H9 (cell line): Measurements from ENCODE around the gene WASF3. TPM values are rescaled to one million over a fixed set of nuclear protein-coding genes. Genes with fewer than 3 reads are reported as not detected.

Source experiments
- DNase-seq: peaks from one replicate; pipeline ENCODE4 v3.0.0-alpha.2; 2017
- H2AFZ ChIP-seq: one replicate; pipeline ENCODE4 v1.6.1; 2013; ENCODE audit warnings: mild to moderate bottlenecking, low read length, control low read depth, moderate library complexity
- H2AK5ac ChIP-seq: 2 replicates; pipeline ENCODE4 v1.6.1; 2013; ENCODE audit warnings: low read length, control low read depth, mixed read lengths; ENCODE audit not compliant: insufficient read length
- H2BK120ac ChIP-seq: one replicate; pipeline ENCODE4 v1.6.1; 2013; ENCODE audit warnings: low read depth, mild to moderate bottlenecking, low read length, control low read depth, inconsistent platforms; ENCODE audit not compliant: poor library complexity, severe bottlenecking
- H2BK12ac ChIP-seq: 2 replicates; pipeline ENCODE4 v1.6.1; 2013; ENCODE audit warnings: low read length, control low read depth, mixed read lengths, low read depth; ENCODE audit not compliant: insufficient read length
- H2BK15ac ChIP-seq: 2 replicates; pipeline ENCODE4 v1.6.1; 2013; ENCODE audit warnings: low read depth, low read length, control low read depth
- H2BK20ac ChIP-seq: one replicate; pipeline ENCODE4 v1.6.1; 2013; ENCODE audit warnings: low read depth, mild to moderate bottlenecking, low read length, control low read depth, inconsistent platforms; ENCODE audit not compliant: poor library complexity, severe bottlenecking
- H2BK5ac ChIP-seq: 2 replicates; pipeline ENCODE4 v1.6.1; 2013; ENCODE audit warnings: low read length, control low read depth, mixed read lengths; ENCODE audit not compliant: insufficient read length
- H3K14ac ChIP-seq: 2 replicates; pipeline ENCODE4 v1.6.1; 2013; ENCODE audit warnings: low read length, control low read depth; ENCODE audit not compliant: insufficient read depth
- H3K18ac ChIP-seq: 2 replicates; pipeline ENCODE4 v1.6.1; 2013; ENCODE audit warnings: low read depth, mild to moderate bottlenecking, mixed read lengths, low read length, control low read depth; ENCODE audit not compliant: insufficient read length
- H3K23ac ChIP-seq: 2 replicates; pipeline ENCODE4 v1.6.1; 2013; ENCODE audit warnings: low read length, control low read depth, mixed read lengths, low read depth; ENCODE audit not compliant: insufficient read length
- H3K23me2 ChIP-seq: 2 replicates; pipeline ENCODE4 v1.6.1; 2013; ENCODE audit warnings: low read depth, mild to moderate bottlenecking, mixed read lengths, low read length, control low read depth; ENCODE audit not compliant: insufficient read length, poor library complexity, severe bottlenecking
- H3K27ac ChIP-seq: 2 replicates; pipeline ENCODE4 v1.5.1; 2013; ENCODE audit warnings: low read length, control low read depth, mixed read lengths, low read depth; ENCODE audit not compliant: insufficient read length
- H3K27me3 ChIP-seq: 2 replicates; pipeline ENCODE4 v1.6.1; 2013; ENCODE audit warnings: low read length, control low read depth, inconsistent platforms; ENCODE audit not compliant: insufficient read depth
- H3K4ac ChIP-seq: 2 replicates; pipeline ENCODE4 v1.6.1; 2013; ENCODE audit warnings: low read depth, mild to moderate bottlenecking, control low read depth, inconsistent platforms, low read length, moderate library complexity
- H3K4me1 ChIP-seq: 2 replicates; pipeline ENCODE4 v1.6.1; 2013; ENCODE audit warnings: low read length, control low read depth, inconsistent platforms; ENCODE audit not compliant: insufficient read depth
- H3K4me2 ChIP-seq: 2 replicates; pipeline ENCODE4 v1.6.1; 2013; ENCODE audit warnings: low read length, control low read depth, mixed read lengths; ENCODE audit not compliant: insufficient read length, insufficient read depth
- H3K56ac ChIP-seq: 2 replicates; pipeline ENCODE4 v1.6.1; 2013; ENCODE audit warnings: low read depth, mild to moderate bottlenecking, mixed read lengths, low read length, control low read depth; ENCODE audit not compliant: insufficient read length
- H3K79me1 ChIP-seq: 2 replicates; pipeline ENCODE4 v1.6.1; 2013; ENCODE audit warnings: low read depth, mild to moderate bottlenecking, moderate library complexity, low read length, control low read depth, inconsistent platforms; ENCODE audit not compliant: insufficient read depth, poor library complexity, severe bottlenecking
- H3K79me2 ChIP-seq: 2 replicates; pipeline ENCODE4 v1.6.1; 2013; ENCODE audit warnings: low read length, control low read depth, inconsistent platforms; ENCODE audit not compliant: insufficient read depth
- H3K9ac ChIP-seq: 2 replicates; pipeline ENCODE4 v1.6.1; 2013; ENCODE audit warnings: low read length, control low read depth, mixed read lengths; ENCODE audit not compliant: insufficient read length; ENCODE audit errors: extremely low read depth
- H3K9me3 ChIP-seq: one replicate; pipeline ENCODE4 v1.6.1; 2013; ENCODE audit warnings: low read depth, low read length, inconsistent platforms; ENCODE audit not compliant: control insufficient read depth
- H3T11ph ChIP-seq: one replicate; pipeline ENCODE4 v1.6.1; 2013; ENCODE audit warnings: mild to moderate bottlenecking, low read length, control low read depth, inconsistent platforms
- H4K20me1 ChIP-seq: one replicate; pipeline ENCODE4 v1.6.1; 2013; ENCODE audit not compliant: control insufficient read depth, insufficient read length, insufficient read depth
- H4K5ac ChIP-seq: 2 replicates; pipeline ENCODE4 v1.6.1; 2013; ENCODE audit warnings: low read depth, mild to moderate bottlenecking, mixed read lengths, low read length, control low read depth; ENCODE audit not compliant: insufficient read length
- H4K8ac ChIP-seq: replicated peaks from 2 replicates; pipeline ENCODE4 v1.6.1; 2013; ENCODE audit warnings: low read length, control low read depth, mixed read lengths, low read depth; ENCODE audit not compliant: insufficient read length
- H4K91ac ChIP-seq: 2 replicates; pipeline ENCODE4 v1.6.1; 2013; ENCODE audit warnings: low read depth, mild to moderate bottlenecking, moderate library complexity, mixed read lengths, low read length, control low read depth; ENCODE audit not compliant: insufficient read length
- H3K27ac Mint-ChIP-seq, 3 experiments: 2 replicates in 2 of 3; 3 replicates in 1 of 3; pipeline ENCODE4 v1.8.0; 2020 to 2021; ENCODE audit warnings: mixed read lengths in 3 of 3, mild to moderate bottlenecking in 1 of 3, moderate library complexity in 1 of 3
- H3K27me3 Mint-ChIP-seq: 2 replicates; pipeline ENCODE4 v1.8.0; 2021; ENCODE audit warnings: low read depth, mild to moderate bottlenecking, moderate library complexity, mixed read lengths
- H3K36me3 Mint-ChIP-seq, 3 experiments: 2 replicates in 2 of 3; 3 replicates in 1 of 3; pipeline ENCODE4 v1.8.0; 2020 to 2021; ENCODE audit warnings: low read depth in 3 of 3, mixed read lengths in 3 of 3; ENCODE audit not compliant: insufficient read depth in 1 of 3
- H3K4me1 Mint-ChIP-seq, 2 experiments: 2 replicates each; pipeline ENCODE4 v1.8.0; 2020; ENCODE audit warnings: mixed read lengths in 2 of 2
- H3K4me3 Mint-ChIP-seq, 2 experiments: 2 replicates in 1 of 2; 3 replicates in 1 of 2; pipeline ENCODE4 v1.8.0; 2020 to 2021; ENCODE audit warnings: mild to moderate bottlenecking in 2 of 2, mixed read lengths in 2 of 2, moderate library complexity in 1 of 2
- H3K9me3 Mint-ChIP-seq, 2 experiments: 2 replicates in 1 of 2; 3 replicates in 1 of 2; pipeline ENCODE4 v1.8.0; 2020; ENCODE audit warnings: mild to moderate bottlenecking in 2 of 2, mixed read lengths in 2 of 2, moderate library complexity in 1 of 2
- WGBS: extraction: QIAGEN DNeasy Blood & Tissue Kit; methylation state at CpG from one replicate; pipeline ENCODE4 v1.1.7; 2013; ENCODE audit warnings: missing lambda C conversion rate, low lambda C conversion rate, mixed read lengths; ENCODE audit not compliant: insufficient read length; ENCODE audit errors: extremely low coverage; 5-methylcytosine and 5-hydroxymethylcytosine counted together
- total RNA-seq: library from RNA; stranded (reverse); gene quantifications from 2 replicates; pipeline ENCODE4 v1.2.1, GENCODE V29; 2021
- TF ChIP-seq, protein P1 (sequence below): fragments of 200-600 bp; sonication (generic); conservative IDR thresholded peaks from 3 replicates; pipeline ENCODE4 v1.8.0; 2021; ENCODE audit warnings: antibody characterized with exemption, mild to moderate bottlenecking

The WASF3 gene
- total RNA-seq, 1 experiment from 2014 or later = 22.2 TPM

DNA sequence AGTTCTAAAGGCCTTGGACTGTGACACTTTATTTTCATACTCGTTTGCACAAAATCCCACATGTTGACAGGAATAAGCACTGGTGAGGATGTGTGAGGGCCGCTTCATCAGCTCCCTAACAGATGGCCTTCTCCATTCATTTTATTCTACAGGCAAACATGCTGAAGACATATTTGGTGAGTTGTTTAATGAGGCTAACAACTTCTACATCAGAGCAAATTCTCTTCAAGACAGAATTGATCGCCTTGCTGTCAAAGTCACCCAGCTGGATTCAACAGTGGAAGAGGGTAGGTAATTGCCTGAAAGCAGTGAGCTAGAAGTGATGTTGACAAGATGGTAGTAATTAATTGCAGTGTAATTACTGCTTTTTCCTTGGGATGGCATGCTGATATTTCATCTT is 107.4 kb downstream of the WASF3 start:
- Histone ChIP-seq H3K4me1 (no peaks in the 10 kb centered on the region), H3K4me2 (no peak overlapping the region)
- H3K4me1 Mint-ChIP-seq = peaks cover 0 to 3% of the 10 kb centered on the region in 2 experiments; a peak in 1 of 4 replicates

More for the DNA sequence above, 107.4 kb downstream of the WASF3 start:
- H4K20me1 ChIP-seq = no peaks in the 10 kb centered on the region
- no peak overlapping the region for H3K27ac Mint-ChIP-seq
- no peaks in the 10 kb centered on the region for H3K79me1 ChIP-seq
- no peak overlapping the region for H2BK5ac ChIP-seq
- H3K18ac ChIP-seq = no peak overlapping the region
- H2AK5ac ChIP-seq = no peak overlapping the region
- H2BK12ac ChIP-seq = no peak overlapping the region
- H2BK15ac ChIP-seq = no peak overlapping the region
- H2BK120ac ChIP-seq = no peak overlapping the region
- H4K5ac ChIP-seq = no peak overlapping the region
- H4K8ac ChIP-seq = no peak overlapping the region
- H3K14ac ChIP-seq = no peak overlapping the region
- no CpG with 5 or more reads among the region's 3 CpGs for WGBS
- no peak for DNase-seq
- TF ChIP-seq, protein P1, sequence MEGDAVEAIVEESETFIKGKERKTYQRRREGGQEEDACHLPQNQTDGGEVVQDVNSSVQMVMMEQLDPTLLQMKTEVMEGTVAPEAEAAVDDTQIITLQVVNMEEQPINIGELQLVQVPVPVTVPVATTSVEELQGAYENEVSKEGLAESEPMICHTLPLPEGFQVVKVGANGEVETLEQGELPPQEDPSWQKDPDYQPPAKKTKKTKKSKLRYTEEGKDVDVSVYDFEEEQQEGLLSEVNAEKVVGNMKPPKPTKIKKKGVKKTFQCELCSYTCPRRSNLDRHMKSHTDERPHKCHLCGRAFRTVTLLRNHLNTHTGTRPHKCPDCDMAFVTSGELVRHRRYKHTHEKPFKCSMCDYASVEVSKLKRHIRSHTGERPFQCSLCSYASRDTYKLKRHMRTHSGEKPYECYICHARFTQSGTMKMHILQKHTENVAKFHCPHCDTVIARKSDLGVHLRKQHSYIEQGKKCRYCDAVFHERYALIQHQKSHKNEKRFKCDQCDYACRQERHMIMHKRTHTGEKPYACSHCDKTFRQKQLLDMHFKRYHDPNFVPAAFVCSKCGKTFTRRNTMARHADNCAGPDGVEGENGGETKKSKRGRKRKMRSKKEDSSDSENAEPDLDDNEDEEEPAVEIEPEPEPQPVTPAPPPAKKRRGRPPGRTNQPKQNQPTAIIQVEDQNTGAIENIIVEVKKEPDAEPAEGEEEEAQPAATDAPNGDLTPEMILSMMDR = no peak
- H3K4me3 Mint-ChIP-seq = no peak overlapping the region
- H3T11ph ChIP-seq = no peak overlapping the region
- no peaks in the 10 kb centered on the region for H3K27me3 ChIP-seq
- H2AFZ ChIP-seq = no peak overlapping the region
- H3K9me3 Mint-ChIP-seq = no peaks in the 10 kb centered on the region; a peak in 2 of 5 replicates
- no peak overlapping the region for H4K91ac ChIP-seq
- H3K56ac ChIP-seq = no peak overlapping the region
- H3K9ac ChIP-seq = no peak overlapping the region
- H3K23ac ChIP-seq = no peak overlapping the region
- no peak overlapping the region for H3K27ac ChIP-seq
- H3K9me3 ChIP-seq = no peaks in the 10 kb centered on the region
- peaks cover 1 to 6% (median 2%) of the 10 kb centered on the region in 3 experiments; a peak in 3 of 7 replicates for H3K36me3 Mint-ChIP-seq
- no peak overlapping the region for H3K4ac ChIP-seq
- no peak overlapping the region for H2BK20ac ChIP-seq
- no peaks in the 10 kb centered on the region for H3K27me3 Mint-ChIP-seq
- no peaks in the 10 kb centered on the region for H3K23me2 ChIP-seq
- H3K79me2 ChIP-seq = no peaks in the 10 kb centered on the region
